IPS-15b (cell line): Measurements from ENCODE around the gene EIF2B2.
A peak's percentile ranks its signal among the peaks of the same experiment; 100 is the strongest.

Source experiments
- H3K27me3 ChIP-seq: one replicate; pipeline ENCODE4 v1.6.1; 2013; ENCODE audit warnings: low read length; ENCODE audit not compliant: control insufficient read depth, insufficient read depth
- H3K36me3 ChIP-seq: one replicate; pipeline ENCODE4 v1.6.1; 2013; ENCODE audit warnings: low read length; ENCODE audit not compliant: control insufficient read depth, insufficient read depth
- H3K4me1 ChIP-seq: one replicate; pipeline ENCODE4 v1.6.1; 2013; ENCODE audit warnings: mild to moderate bottlenecking, low read length; ENCODE audit not compliant: control insufficient read depth, insufficient read depth
- H3K4me3 ChIP-seq: one replicate; pipeline ENCODE4 v1.5.1; 2013; ENCODE audit warnings: low read depth, low read length
- H3K9ac ChIP-seq: one replicate; pipeline ENCODE4 v1.6.1; 2013; ENCODE audit warnings: low read depth, mild to moderate bottlenecking, low read length
- H3K9me3 ChIP-seq: one replicate; pipeline ENCODE4 v1.6.1; 2013; ENCODE audit warnings: mild to moderate bottlenecking, low read length; ENCODE audit not compliant: control insufficient read depth, insufficient read depth

EIF2B2 gene

GRCh38 chr14:75049136-75049535 lies 46.4 kb downstream of the EIF2B2 start:
- no peak overlapping the region for H3K4me3 ChIP-seq
- no peaks in the 10 kb centered on the region for H3K4me1 ChIP-seq
- no peak overlapping the region for H3K9ac ChIP-seq

DNA sequence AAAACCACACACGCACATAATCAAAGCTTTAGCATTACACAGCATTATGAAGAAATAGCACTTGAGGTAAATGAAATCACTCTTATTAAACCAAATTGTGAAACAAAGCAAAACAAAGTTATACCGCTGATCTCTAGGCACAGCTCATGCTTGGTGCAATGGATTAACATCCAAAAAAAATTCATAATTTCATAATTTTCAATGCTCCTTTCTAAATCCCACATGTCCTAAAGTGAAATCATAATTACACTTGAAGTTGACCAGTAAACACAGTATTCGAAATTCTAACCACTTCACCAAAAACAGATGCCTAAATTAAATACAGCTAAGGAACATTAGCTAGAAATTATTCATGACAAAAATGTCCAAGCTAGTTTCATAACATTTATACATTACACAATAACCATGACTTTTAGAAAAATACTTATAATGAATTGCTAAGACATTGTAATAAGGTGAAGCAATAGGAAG lies 47.0 kb downstream of the EIF2B2 start:
- no peaks in the 10 kb centered on the region for H3K27me3 ChIP-seq
- no peaks in the 10 kb centered on the region for H3K4me1 ChIP-seq
- no peaks in the 10 kb centered on the region for H3K36me3 ChIP-seq
- no peaks in the 10 kb centered on the region for H3K9me3 ChIP-seq
- no peak overlapping the region for H3K4me3 ChIP-seq
- H3K9ac ChIP-seq = no peak overlapping the region

More at GRCh38 chr14:75049136-75049535, 46.4 kb downstream of the EIF2B2 start:
- no peaks in the 10 kb centered on the region for H3K27me3 ChIP-seq
- no peaks in the 10 kb centered on the region for H3K36me3 ChIP-seq
- no peaks in the 10 kb centered on the region for H3K9me3 ChIP-seq

DNA sequence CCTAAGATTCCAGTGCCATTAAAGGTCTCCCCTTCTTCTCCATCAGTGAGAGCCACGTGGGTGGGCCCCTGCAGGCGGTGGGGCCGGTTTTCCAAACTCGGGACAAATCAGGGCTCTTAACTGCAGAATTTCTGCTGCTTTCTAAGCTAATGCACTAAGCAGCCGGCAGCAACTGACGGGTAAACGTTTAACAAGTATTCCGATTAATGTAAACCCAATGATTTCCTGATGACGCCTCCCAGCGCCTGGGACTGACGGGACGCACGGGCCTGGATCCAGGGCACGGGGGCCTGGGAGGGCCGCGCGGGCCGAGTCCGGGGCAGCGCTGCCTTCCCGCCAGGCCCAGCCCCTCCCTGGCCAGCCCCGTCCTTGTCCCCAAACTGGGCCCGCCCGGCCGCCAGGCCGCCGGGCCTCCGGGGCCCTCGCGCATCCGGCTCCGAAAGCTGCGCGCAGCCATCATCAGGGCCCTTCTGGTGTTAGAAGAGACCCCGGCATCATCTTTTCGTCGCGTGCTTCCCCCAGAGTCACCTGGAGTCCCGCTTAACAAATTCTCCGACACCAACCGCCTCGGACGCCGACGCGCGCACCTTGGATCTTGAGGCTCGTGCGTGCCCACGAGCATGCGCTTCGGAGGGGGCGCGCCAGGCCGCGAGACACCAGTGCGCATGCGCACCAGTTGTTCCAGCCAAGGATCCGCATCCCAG lies 48.3 kb downstream of the EIF2B2 start, which contains the start of gene MLH3:
Gene MLH3 (minus strand): TSS at position 616 of the 704 bp plus-strand sequence. CDS start 1,812 bp downstream, outside the sequence.
- Histone ChIP-seq H3K9me3 (no peaks in the 10 kb centered on the region), H3K27me3 (no peaks in the 10 kb centered on the region), H3K9ac (peak within 1 kb of the TSS; percentile 57), H3K4me1 (no peaks in the 10 kb centered on the region), H3K4me3 (peak within 1 kb of the TSS; percentile 59), H3K36me3 (no peaks in the 10 kb centered on the region)

GRCh38 chr14:75051556-75051899 lies 48.8 kb downstream of the EIF2B2 start:
- peak overlapping the region; percentile 59 for H3K4me3 ChIP-seq
- no peak overlapping the region for H3K9ac ChIP-seq
- H3K9me3 ChIP-seq = no peaks in the 10 kb centered on the region
- H3K36me3 ChIP-seq = no peaks in the 10 kb centered on the region
- no peaks in the 10 kb centered on the region for H3K4me1 ChIP-seq
- no peaks in the 10 kb centered on the region for H3K27me3 ChIP-seq

GRCh38 chr14:75053396-75054291 lies 50.9 kb downstream of the EIF2B2 start:
- H3K9me3 ChIP-seq = no peaks in the 10 kb centered on the region
- no peaks in the 10 kb centered on the region for H3K4me1 ChIP-seq
- no peak overlapping the region for H3K4me3 ChIP-seq
- H3K36me3 ChIP-seq = no peaks in the 10 kb centered on the region
- H3K9ac ChIP-seq = no peak overlapping the region
- H3K27me3 ChIP-seq = no peaks in the 10 kb centered on the region

DNA sequence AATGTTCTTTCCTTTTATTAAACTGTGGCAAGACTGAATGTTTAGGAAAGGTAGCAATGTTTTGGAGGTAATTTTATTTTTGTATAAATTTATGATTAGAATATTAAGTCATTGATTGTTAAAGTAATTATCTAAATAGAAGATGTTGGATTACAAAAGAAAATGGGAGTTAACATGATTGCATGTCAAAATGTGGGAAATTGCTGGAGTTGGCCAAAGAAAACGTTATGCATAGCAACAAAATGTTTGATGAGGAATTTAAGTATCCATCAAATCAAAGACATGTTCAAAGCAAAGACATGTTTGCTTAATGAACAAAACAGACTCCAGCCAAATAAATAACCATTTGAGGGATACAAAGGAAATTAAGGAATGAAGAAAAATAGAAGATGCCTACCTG lies 51.7 kb downstream of the EIF2B2 start:
- Histone ChIP-seq H3K27me3 (no peaks in the 10 kb centered on the region), H3K9me3 (no peaks in the 10 kb centered on the region), H3K36me3 (no peaks in the 10 kb centered on the region), H3K4me3 (no peak overlapping the region), H3K9ac (no peak overlapping the region), H3K4me1 (no peaks in the 10 kb centered on the region)

DNA sequence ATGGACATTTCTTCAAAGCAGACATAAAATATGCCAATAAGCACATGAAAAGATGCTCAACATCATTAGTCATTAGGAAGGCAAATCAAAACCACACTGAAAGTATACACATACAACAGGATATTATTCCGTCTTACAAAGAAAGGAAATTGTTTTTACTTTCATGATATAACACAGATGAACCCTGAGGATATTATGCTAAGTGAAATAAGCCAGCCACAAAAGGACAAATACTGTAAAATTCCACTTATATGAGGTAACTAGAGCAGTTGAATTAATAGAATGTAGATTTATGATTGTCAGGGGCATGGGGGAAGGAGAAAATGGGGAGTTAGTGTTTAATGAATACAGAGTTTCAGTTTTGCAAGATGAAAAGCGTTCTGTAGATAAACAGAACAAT lies 56.9 kb downstream of the EIF2B2 start:
- H3K9me3 ChIP-seq = no peaks in the 10 kb centered on the region
- H3K36me3 ChIP-seq = no peaks in the 10 kb centered on the region
- no peak overlapping the region for H3K4me3 ChIP-seq
- no peaks in the 10 kb centered on the region for H3K4me1 ChIP-seq
- no peak overlapping the region for H3K9ac ChIP-seq
- no peaks in the 10 kb centered on the region for H3K27me3 ChIP-seq

DNA sequence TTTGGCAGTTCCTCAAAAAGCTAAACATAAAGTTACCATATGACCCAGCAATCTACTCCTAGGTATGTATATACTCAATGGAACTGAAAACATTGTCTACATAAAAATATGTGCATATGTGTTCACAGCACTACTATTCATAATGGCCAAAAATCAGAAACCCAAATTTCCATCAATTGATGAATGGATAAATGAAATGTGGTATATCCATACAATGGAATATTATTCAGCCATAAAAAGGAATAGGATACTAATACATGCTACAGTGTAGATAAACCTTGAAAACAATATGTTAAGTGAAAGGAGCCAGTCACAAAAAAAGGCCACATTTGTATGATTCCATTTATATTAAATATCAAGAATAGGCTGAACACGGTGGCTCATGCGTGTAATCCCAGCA lies 57.7 kb downstream of the EIF2B2 start:
- H3K4me1 ChIP-seq = no peaks in the 10 kb centered on the region
- H3K9me3 ChIP-seq = no peaks in the 10 kb centered on the region
- no peaks in the 10 kb centered on the region for H3K27me3 ChIP-seq
- no peaks in the 10 kb centered on the region for H3K36me3 ChIP-seq
- no peak overlapping the region for H3K4me3 ChIP-seq
- no peak overlapping the region for H3K9ac ChIP-seq
